Right cardiac atrium (tissue), 5 donors: ENCODE data around the gene ASB10. TPM values are rescaled to one million over a fixed set of nuclear protein-coding genes. Genes with fewer than 3 reads are reported as not detected.

Experiments used
- ATAC-seq, 2 donors: fragments of 200-7000 bp; cut with Tn5 transposase; one replicate each; pipeline versions ENCODE4 v1.8.0 to v1.9.1; 2020; ENCODE audit warnings: moderate library complexity in 2 of 2, mild to moderate bottlenecking in 1 of 2
- DNase-seq, 3 donors: peaks; one replicate each; pipeline ENCODE4 v3.0.0-alpha.2; 2020
- H3K27ac ChIP-seq: one replicate; pipeline ENCODE4 v1.5.1; 2013; ENCODE audit warnings: mild to moderate bottlenecking, low read length, control low read depth, moderate library complexity
- H3K27me3 ChIP-seq: one replicate; pipeline ENCODE4 v1.6.1; 2013; ENCODE audit not compliant: control insufficient read depth, insufficient read depth
- H3K4me1 ChIP-seq: one replicate; pipeline ENCODE4 v1.6.1; 2013; ENCODE audit warnings: low read length; ENCODE audit not compliant: control insufficient read depth, insufficient read depth
- H3K4me3 ChIP-seq: one replicate; pipeline ENCODE4 v1.5.1; 2013; ENCODE audit warnings: low read length, control low read depth
- H3K9me3 ChIP-seq: one replicate; pipeline ENCODE4 v1.6.1; 2013; ENCODE audit warnings: low read length; ENCODE audit not compliant: control insufficient read depth
- WGBS: extraction: QIAGEN DNeasy Blood & Tissue Kit; methylation state at CpG from one replicate; pipeline ENCODE4 v1.1.7; 2013; 5-methylcytosine and 5-hydroxymethylcytosine counted together
- intact Hi-C, 4 donors: fragments of 100-400 bp; cut with DNase I; formaldehyde crosslinking; loops; one replicate each; pipeline versions ENCODE4 v1.11.0 to v1.14.0; 2022 to 2023
- polyA plus RNA-seq: library from polyadenylated mRNA; stranded (reverse); fragments of 200-250 nt; gene quantifications from one replicate; pipeline ENCODE4 v1.2.3, GENCODE V29; 2013
- total RNA-seq, 4 donors: library from RNA; stranded (reverse); fragmentation: NEBNext Ultra II Directional; extraction: Animal tissue kit (Norgen Biotek cat#: 25700); gene quantifications; one replicate each; pipeline ENCODE4 v1.2.1, GENCODE V29; 2021
- donor health status: healthy with polysubstance abuse.
- donor health status: DM: no; HTN: yes; CAD: no.
- donor health status: DM: no; HTN: no; CAD: no.
- donor health status: DM: no; HTN: yes; CAD: no; lungs with severe emphysema.
- donor health status: DM: yes; HTN: yes; CAD: no.

The ASB10 gene
- total and polyA plus RNA-seq, 5 donors = 4.5 to 21.0 (median 14.3) TPM

GRCh38 chr7:151198945-151199848 is 12.1 kb upstream of the ASB10 start:
- H3K9me3 ChIP-seq = no peaks in the 10 kb centered on the region
- WGBS = 48% methylated on average over 30 of the region's 30 CpGs
- DNase-seq (peak in 2 of 3 donors; percentile 71 to 74), ATAC-seq (peak; percentile 8 to 42)
- H3K4me1 ChIP-seq = no peaks in the 10 kb centered on the region
- H3K27ac ChIP-seq = no peak overlapping the region
- no peak overlapping the region for H3K4me3 ChIP-seq
- intact Hi-C loops = no loop called here
- no peaks in the 10 kb centered on the region for H3K27me3 ChIP-seq

- H3K27ac ChIP-seq = no peak overlapping the region
- intact Hi-C loops = no loop called here
- no peaks in the 10 kb centered on the region for H3K4me1 ChIP-seq
- ATAC-seq = no peak
- H3K9me3 ChIP-seq = no peaks in the 10 kb centered on the region
- H3K4me3 ChIP-seq = no peak overlapping the region
- DNase-seq = no peak
- no peaks in the 10 kb centered on the region for H3K27me3 ChIP-seq
Measured at GRCh38 chr7:151197932-151198331, 10.9 kb upstream of the ASB10 start.

GRCh38 chr7:151195616-151196450 is 8.8 kb upstream of the ASB10 start:
- Histone ChIP-seq H3K9me3 (no peaks in the 10 kb centered on the region), H3K4me1 (no peaks in the 10 kb centered on the region), H3K27ac (no peak overlapping the region), H3K27me3 (no peaks in the 10 kb centered on the region), H3K4me3 (no peak overlapping the region)
- no peak for ATAC-seq
- intact Hi-C loops = no loop called here
- 54% methylated on average over 19 of the region's 19 CpGs for WGBS
- DNase-seq = peak in 2 of 3 donors; percentile 3 to 36

GRCh38 chr7:151194188-151194587 is 7.1 kb upstream of the ASB10 start:
- Histone ChIP-seq H3K4me3 (no peak overlapping the region), H3K27me3 (no peaks in the 10 kb centered on the region), H3K9me3 (no peaks in the 10 kb centered on the region), H3K4me1 (no peaks in the 10 kb centered on the region), H3K27ac (no peak overlapping the region)
- ATAC-seq = no peak
- DNase-seq = no peak
- WGBS = 76% methylated on average over 7 of the region's 7 CpGs
- intact Hi-C loops = no loop called here

GRCh38 chr7:151193203-151193978 is 6.3 kb upstream of the ASB10 start:
- WGBS = 90% methylated on average over 14 of the region's 14 CpGs
- no peaks in the 10 kb centered on the region for H3K9me3 ChIP-seq
- peak in 1 of 3 donors; percentile 40 for DNase-seq
- no peaks in the 10 kb centered on the region for H3K27me3 ChIP-seq
- H3K4me3 ChIP-seq = no peak overlapping the region
- intact Hi-C loops = no loop called here
- H3K27ac ChIP-seq = no peak overlapping the region
- no peak for ATAC-seq
- H3K4me1 ChIP-seq = no peaks in the 10 kb centered on the region

GRCh38 chr7:151192002-151192539 is 5.0 kb upstream of the ASB10 start:
- ATAC-seq = no peak
- Histone ChIP-seq H3K27me3 (no peaks in the 10 kb centered on the region), H3K4me1 (no peaks in the 10 kb centered on the region), H3K4me3 (no peak overlapping the region), H3K27ac (no peak overlapping the region), H3K9me3 (no peaks in the 10 kb centered on the region)
- WGBS = 95% methylated on average over 23 of the region's 23 CpGs
- no peak for DNase-seq
- intact Hi-C loops = no loop called here

GRCh38 chr7:151191544-151191943 is 4.5 kb upstream of the ASB10 start:
- Histone ChIP-seq H3K27me3 (no peaks in the 10 kb centered on the region), H3K4me3 (no peak overlapping the region), H3K9me3 (no peaks in the 10 kb centered on the region), H3K27ac (no peak overlapping the region), H3K4me1 (no peaks in the 10 kb centered on the region)
- DNase-seq (no peak), ATAC-seq (no peak)
- intact Hi-C loops = no loop called here
- 81% methylated on average over 12 of the region's 12 CpGs for WGBS

GRCh38 chr7:151189038-151189437 is 2.0 kb upstream of the ASB10 start:
- Histone ChIP-seq H3K9me3 (no peaks in the 10 kb centered on the region), H3K4me3 (no peak overlapping the region), H3K27ac (no peak overlapping the region), H3K27me3 (no peaks in the 10 kb centered on the region), H3K4me1 (no peaks in the 10 kb centered on the region)
- DNase-seq = no peak
- no peak for ATAC-seq
- intact Hi-C loops = no loop called here
- 73% methylated on average over 4 of the region's 4 CpGs for WGBS

- no peak for ATAC-seq
- intact Hi-C loops = no loop called here
- no peak for DNase-seq
- Histone ChIP-seq H3K27ac (no peak overlapping the region), H3K9me3 (no peaks in the 10 kb centered on the region), H3K4me1 (no peaks in the 10 kb centered on the region), H3K27me3 (no peaks in the 10 kb centered on the region), H3K4me3 (no peak overlapping the region)
- 53% methylated on average over 5 of the region's 5 CpGs for WGBS
Measured at GRCh38 chr7:151188252-151188542, 1.1 kb upstream of the ASB10 start.

GRCh38 chr7:151187409-151188251 is 580 bp upstream of the ASB10 start:
- H3K4me1 ChIP-seq = no peaks in the 10 kb centered on the region
- 66% methylated on average over 22 of the region's 22 CpGs for WGBS
- DNase-seq (peak in 2 of 3 donors; percentile 62 to 73), ATAC-seq (peak; percentile 65 to 79)
- peak overlapping the region; percentile 85 for H3K27ac ChIP-seq
- no peaks in the 10 kb centered on the region for H3K27me3 ChIP-seq
- no peaks in the 10 kb centered on the region for H3K9me3 ChIP-seq
- peak overlapping the region; percentile 8 for H3K4me3 ChIP-seq
- intact Hi-C loops = no loop called here
